ENCODE measurements around the gene SLC34A3.

DNA sequence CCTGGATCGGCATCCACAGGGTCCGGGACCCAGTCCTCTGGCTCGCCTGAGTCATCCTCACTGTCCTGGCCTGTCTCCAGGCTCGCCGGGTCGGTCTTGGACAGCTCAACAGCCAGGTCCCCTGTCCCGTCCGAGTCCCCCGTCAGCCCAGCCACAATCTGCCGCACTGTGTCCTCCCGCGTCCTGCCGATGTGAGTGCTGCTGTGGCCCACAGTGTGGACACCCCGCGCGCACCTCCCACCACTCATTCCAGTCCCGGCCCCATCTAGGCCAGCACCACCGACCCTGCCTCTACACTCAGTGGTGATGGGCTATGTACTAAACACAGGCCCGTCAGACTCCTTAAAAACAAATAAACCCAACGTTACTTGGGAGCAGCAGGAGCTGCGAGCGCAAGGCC is 49.0 kb upstream of the SLC34A3 start:
- TF ChIP-seq POLR2A (IDR thresholded peaks at IDR 0.05) (no peak), CTCF (IDR thresholded peaks at IDR 0.05) (no peak)
